ENCODE data around the gene AKT1.
"Not testable (repeated sequence)": the region's sequence is repeated elsewhere in the genome, so short reads cannot be mapped to it uniquely, and the experiment has no call there.

Gene AKT1

GRCh38 chr14:104794993-104795780 lies at the start of gene AKT1:
AKT1 (minus strand) TSS chr14:104795748; CDS start chr14:104792643, 3,105 bp downstream.
- no peak for DNase-seq (ENCODE audit: low read depth)
- H3K4me3 ChIP-seq (replicated peaks; ENCODE audit: low read depth, low read length) = peak within 1 kb of the TSS; percentile 73
- TF ChIP-seq CTCF (IDR thresholded peaks at IDR 0.05; ENCODE audit: low read length, missing control alignments) = no peak

- no peak overlapping the region for H3K4me3 ChIP-seq (replicated peaks; ENCODE audit: low read depth, low read length)
- DNase-seq (ENCODE audit: low read depth) = no peak
- TF ChIP-seq CTCF (IDR thresholded peaks at IDR 0.05; ENCODE audit: low read length, missing control alignments) = no peak
Observed at GRCh38 chr14:104845033-104845666, 49.6 kb upstream of the AKT1 start.

- H3K4me3 ChIP-seq (replicated peaks; ENCODE audit: low read depth, low read length) = no peak overlapping the region
- TF ChIP-seq CTCF (IDR thresholded peaks at IDR 0.05; ENCODE audit: low read length, missing control alignments) = no peak
- no peak for DNase-seq (ENCODE audit: low read depth)
Observed at GRCh38 chr14:104844306-104845032, 48.9 kb upstream of the AKT1 start.

DNA sequence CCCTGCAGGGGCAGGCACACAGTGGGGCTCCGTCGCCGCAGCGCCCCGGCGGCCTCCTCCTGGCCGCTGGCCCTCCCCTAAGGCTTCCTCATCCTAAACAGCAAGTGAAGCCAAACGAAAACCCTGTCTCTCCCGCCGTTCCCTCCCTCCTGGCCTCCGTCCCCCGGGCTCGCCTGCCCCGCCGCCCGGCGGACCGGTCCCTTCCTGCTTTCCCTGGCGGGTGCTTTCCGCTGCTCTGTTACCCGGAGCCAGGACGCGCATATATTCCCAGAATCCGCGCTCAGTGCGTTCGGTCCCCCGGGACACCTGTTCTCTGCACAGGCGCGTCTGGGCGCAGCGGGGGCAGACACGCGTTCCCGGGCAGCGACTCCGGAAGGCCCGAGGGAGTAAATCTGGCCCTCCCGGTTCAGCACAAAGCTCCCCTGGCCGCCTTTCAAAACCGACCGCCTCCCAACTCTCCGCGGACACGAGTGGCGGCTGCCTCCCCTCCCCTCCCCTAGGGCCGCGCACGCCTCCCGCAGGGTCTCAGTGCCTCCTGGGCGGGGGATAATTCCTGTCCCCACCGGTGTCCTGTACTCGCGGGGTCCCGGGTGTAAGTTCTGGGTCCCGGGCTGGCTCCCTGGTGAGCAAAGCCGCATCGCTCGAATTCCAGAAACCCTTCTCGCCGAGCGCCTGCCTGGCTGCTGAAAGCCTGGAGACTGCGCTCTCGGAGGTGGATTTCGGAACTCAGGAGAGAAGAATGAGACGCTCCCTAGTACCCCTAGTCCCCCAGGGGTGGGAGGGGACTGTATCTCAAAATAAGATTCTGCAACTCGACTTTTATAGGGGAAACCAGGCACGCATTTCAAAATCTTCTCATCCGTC lies 48.1 kb upstream of the AKT1 start:
- TF ChIP-seq CTCF (IDR thresholded peaks at IDR 0.05; ENCODE audit: low read length, missing control alignments) = no peak
- no peak overlapping the region for H3K4me3 ChIP-seq (replicated peaks; ENCODE audit: low read depth, low read length)

DNA sequence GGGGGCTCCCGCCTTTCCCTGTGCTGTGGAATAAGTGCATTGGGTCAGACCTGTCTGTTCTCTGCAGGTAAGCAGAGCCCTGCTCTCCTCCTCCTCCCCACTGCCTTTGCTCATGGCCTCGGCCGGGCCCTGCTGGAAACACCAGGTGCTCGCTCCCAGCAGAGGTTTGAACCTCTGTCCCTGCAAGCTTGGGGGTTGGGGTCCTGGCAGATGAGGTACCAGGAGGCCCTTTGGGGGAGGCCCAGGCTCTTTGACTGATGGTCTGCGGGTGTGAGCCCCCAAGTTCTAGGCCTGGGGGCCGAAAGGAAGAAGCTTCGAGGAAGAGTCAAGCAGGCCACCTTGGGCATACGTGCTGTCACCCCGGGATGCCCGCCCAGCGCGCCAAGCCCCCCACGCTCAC lies 47.5 kb upstream of the AKT1 start:
- no peak overlapping the region for H3K4me3 ChIP-seq (replicated peaks; ENCODE audit: low read depth, low read length)
- DNase-seq (ENCODE audit: low read depth) = no peak
- TF ChIP-seq CTCF (IDR thresholded peaks at IDR 0.05; ENCODE audit: low read length, missing control alignments) = no peak

More for the DNA sequence above, 48.1 kb upstream of the AKT1 start:
- no peak for DNase-seq (ENCODE audit: low read depth)

- DNase-seq (ENCODE audit: low read depth) = no peak
- no peak for TF ChIP-seq CTCF (IDR thresholded peaks at IDR 0.05; ENCODE audit: low read length, missing control alignments)
Observed at GRCh38 chr14:104841730-104842129, 46.2 kb upstream of the AKT1 start.

GRCh38 chr14:104836171-104836935 lies 40.8 kb upstream of the AKT1 start:
- DNase-seq (ENCODE audit: low read depth); H3K4me3 ChIP-seq (replicated peaks; ENCODE audit: low read depth, low read length): not testable (repeated sequence)

More at GRCh38 chr14:104841730-104842129, 46.2 kb upstream of the AKT1 start:
- no peak overlapping the region for H3K4me3 ChIP-seq (replicated peaks; ENCODE audit: low read depth, low read length)
